CD14-positive monocyte (primary cell): ENCODE measurements around the gene PIP5K1B. TPM values are rescaled to one million over a fixed set of nuclear protein-coding genes. Genes with fewer than 3 reads are reported as not detected.

Source experiments
- DNase-seq, 3 donors: peaks; one replicate each; pipeline ENCODE4 v3.0.0-alpha.2; 2011 to 2022
- H2AFZ ChIP-seq: 2 replicates; pipeline ENCODE4 v1.6.0; 2012; ENCODE audit warnings: mild to moderate bottlenecking, low read depth, low read length, inconsistent platforms; ENCODE audit not compliant: insufficient read depth, poor library complexity, severe bottlenecking
- H3K27ac ChIP-seq, 2 donors: 1 replicate in 1 of 2; 2 replicates in 1 of 2; pipeline ENCODE4 v1.5.1; 2012 to 2013; ENCODE audit warnings: low read length in 2 of 2, control low read depth in 1 of 2, inconsistent platforms in 1 of 2, low read depth in 1 of 2, mild to moderate bottlenecking in 1 of 2
- H3K27me3 ChIP-seq, 2 donors: one replicate each; pipeline versions ENCODE4 v1.6.0 to v1.6.1; 2011 to 2013; ENCODE audit warnings: low read length in 2 of 2; ENCODE audit not compliant: control insufficient read depth in 2 of 2, insufficient read depth in 2 of 2
- H3K36me3 ChIP-seq, 2 donors: replicated peaks in 1 of 2; 1 replicate in 1 of 2; 2 replicates in 1 of 2; pipeline versions ENCODE4 v1.5.1 to v1.6.1; 2012 to 2013; ENCODE audit warnings: low read length in 2 of 2, control low read depth in 1 of 2, inconsistent platforms in 1 of 2, mild to moderate bottlenecking in 1 of 2; ENCODE audit not compliant: insufficient read depth in 2 of 2, control insufficient read depth in 1 of 2
- H3K4me1 ChIP-seq, 2 donors: 1 replicate in 1 of 2; 2 replicates in 1 of 2; pipeline versions ENCODE4 v1.5.1 to v1.6.1; 2012 to 2013; ENCODE audit warnings: low read length in 2 of 2, control low read depth in 1 of 2, inconsistent platforms in 1 of 2, mild to moderate bottlenecking in 1 of 2, moderate library complexity in 1 of 2; ENCODE audit not compliant: insufficient read depth in 2 of 2, control insufficient read depth in 1 of 2
- H3K4me2 ChIP-seq: replicated peaks from 2 replicates; pipeline ENCODE3; 2012; ENCODE audit warnings: low read length, moderate library complexity, mild to moderate bottlenecking; ENCODE audit not compliant: poor library complexity, severe bottlenecking; ENCODE audit errors: extremely low read depth
- H3K4me3 ChIP-seq, 3 experiments: fragments of 200-600 bp in 1 of 3; sonication (generic) in 1 of 3; replicated peaks in 1 of 3; 1 replicate in 2 of 3; 2 replicates in 1 of 3; pipeline ENCODE4 v1.5.1; 2011 to 2013; ENCODE audit warnings: low read length in 3 of 3, mild to moderate bottlenecking in 3 of 3, control low read depth in 2 of 3, low read depth in 2 of 3, inconsistent platforms in 1 of 3, moderate library complexity in 1 of 3
- H3K79me2 ChIP-seq: 2 replicates; pipeline ENCODE4 v1.6.0; 2012; ENCODE audit warnings: mild to moderate bottlenecking, control low read depth, inconsistent platforms, low read length, moderate library complexity; ENCODE audit not compliant: insufficient read depth
- H3K9ac ChIP-seq: 2 replicates; pipeline ENCODE4 v1.6.0; 2017; ENCODE audit warnings: low read length, mild to moderate bottlenecking; ENCODE audit not compliant: insufficient read depth, poor library complexity, severe bottlenecking
- H3K9me3 ChIP-seq, 2 donors: replicated peaks in 1 of 2; 1 replicate in 1 of 2; 2 replicates in 1 of 2; pipeline versions ENCODE4 v1.5.1 to v1.6.1; 2012 to 2013; ENCODE audit warnings: low read length in 2 of 2, control low read depth in 1 of 2; ENCODE audit not compliant: control insufficient read depth in 1 of 2, insufficient read depth in 1 of 2
- H4K20me1 ChIP-seq: 2 replicates; pipeline ENCODE4 v1.6.0; 2012; ENCODE audit warnings: mild to moderate bottlenecking, low read length, control low read depth, moderate library complexity; ENCODE audit not compliant: insufficient read depth
- H3K27ac Mint-ChIP-seq, 7 donors: one replicate each; pipeline ENCODE4 v1.8.0; 2020; ENCODE audit warnings: mild to moderate bottlenecking in 7 of 7, mixed read lengths in 7 of 7, moderate library complexity in 6 of 7, inconsistent platforms in 2 of 7
- H3K27me3 Mint-ChIP-seq, 3 donors: one replicate each; pipeline ENCODE4 v1.8.0; 2021 to 2022; ENCODE audit warnings: low read depth in 3 of 3, mild to moderate bottlenecking in 3 of 3, mixed read lengths in 3 of 3, moderate library complexity in 3 of 3, inconsistent platforms in 1 of 3
- H3K36me3 Mint-ChIP-seq, 2 donors: one replicate each; pipeline ENCODE4 v1.8.0; 2020; ENCODE audit warnings: mixed read lengths in 2 of 2, inconsistent platforms in 1 of 2, mild to moderate bottlenecking in 1 of 2
- H3K4me1 Mint-ChIP-seq: one replicate; pipeline ENCODE4 v1.8.0; 2020; ENCODE audit warnings: mild to moderate bottlenecking, mixed read lengths
- H3K4me3 Mint-ChIP-seq, 2 donors: one replicate each; pipeline ENCODE4 v1.8.0; 2020; ENCODE audit warnings: mild to moderate bottlenecking in 2 of 2, mixed read lengths in 2 of 2, moderate library complexity in 1 of 2
- H3K9me3 Mint-ChIP-seq, 7 donors: one replicate each; pipeline ENCODE4 v1.8.0; 2020 to 2022; ENCODE audit warnings: mixed read lengths in 7 of 7, mild to moderate bottlenecking in 6 of 7, moderate library complexity in 6 of 7, inconsistent platforms in 2 of 7
- WGBS: methylation state at CpG from one replicate; pipeline ENCODE4 v1.1.5; 2013; ENCODE audit warnings: missing lambda C conversion rate; ENCODE audit not compliant: insufficient coverage; 5-methylcytosine and 5-hydroxymethylcytosine counted together
- intact Hi-C, 2 donors: fragments of 100-400 bp; cut with micrococcal nuclease; formaldehyde crosslinking; loops; one replicate each; pipeline versions ENCODE4 v1.15.0 to v1.15.1; 2023
- polyA plus RNA-seq, 3 donors: library from polyadenylated mRNA; depleted of rRNA in 1 of 3; unstranded in 2 of 3; stranded (reverse) in 1 of 3; fragments of 300-500 nt in 2 of 3; fragments of >200 nt in 1 of 3; fragmentation: Illumina TruSeq in 2 of 3; gene quantifications; 1 replicate in 2 of 3; 2 replicates in 1 of 3; pipeline ENCODE4 v1.2.3, GENCODE V29; 2012 to 2021
- TF ChIP-seq, protein P1 (sequence below): fragments of 200-600 bp; IDR thresholded peaks from one replicate; pipeline ENCODE4 v1.8.0; 2022; ENCODE audit warnings: antibody characterized with exemption, mild to moderate bottlenecking

PIP5K1B gene
- polyA plus RNA-seq, 3 donors, result 0.18 to 4.1 (median 0.87) TPM

DNA sequence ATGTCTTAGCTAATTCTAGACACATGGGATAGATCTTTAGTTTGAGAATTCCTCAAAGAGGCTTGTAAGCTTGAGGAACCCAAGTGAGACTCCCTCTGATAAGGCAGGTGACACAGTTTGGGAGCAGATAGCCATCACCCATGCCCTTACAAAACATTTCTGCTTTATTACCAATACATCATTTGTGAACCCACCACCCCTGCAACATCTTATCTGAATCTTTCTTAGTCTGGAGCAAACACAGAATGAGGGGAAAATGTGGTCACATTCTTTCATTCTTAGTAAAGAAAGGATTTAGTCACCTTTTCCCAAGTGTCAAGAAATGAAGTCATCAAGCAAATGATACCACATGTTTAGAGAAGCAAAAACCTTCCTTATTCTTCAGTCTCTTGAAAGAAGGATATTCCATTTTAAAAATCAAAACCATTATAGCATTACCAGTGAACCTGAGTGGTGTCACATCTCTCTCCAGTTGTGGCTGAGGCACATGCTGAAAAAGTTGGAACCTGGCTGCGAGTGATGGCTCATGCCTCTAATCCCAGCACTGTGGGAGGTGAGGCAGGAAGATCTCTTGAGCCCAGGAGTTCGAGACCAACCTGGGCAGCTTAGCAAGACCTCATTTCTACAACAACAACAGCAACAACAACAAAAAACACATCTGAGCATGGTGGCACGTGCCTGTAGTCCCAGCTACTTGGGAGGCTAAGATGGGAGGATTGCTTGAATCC, 243.0 kb downstream of the PIP5K1B start:
- intact Hi-C loops, result no loop called here
- peaks cover 18 to 19% of the 10 kb centered on the region in 2 donors for H3K4me1 ChIP-seq
- no peaks in the 10 kb centered on the region for H3K79me2 ChIP-seq
- Mint-ChIP-seq H3K4me3 (no peak overlapping the region), H3K9me3 (peaks cover 0 to 1% (median 0%) of the 10 kb centered on the region in 7 donors), H3K36me3 (peaks cover 8 to 21% of the 10 kb centered on the region in 2 donors), H3K4me1 (peaks cover 19% of the 10 kb centered on the region), H3K27me3 (no peaks in the 10 kb centered on the region), H3K27ac (no peak overlapping the region)
- no peak overlapping the region for H3K9ac ChIP-seq
- H3K36me3 ChIP-seq, result peaks cover 0 to 2% of the 10 kb centered on the region in 2 donors
- H2AFZ ChIP-seq, result no peak overlapping the region
- H3K4me3 ChIP-seq, result no peak overlapping the region
- H3K4me2 ChIP-seq, result no peak overlapping the region
- WGBS, result no CpG with 5 or more reads among the region's 3 CpGs
- no peak for DNase-seq
- H3K27ac ChIP-seq, result no peak overlapping the region
- no peaks in the 10 kb centered on the region for H3K27me3 ChIP-seq
- H3K9me3 ChIP-seq, result no peaks in the 10 kb centered on the region
- no peaks in the 10 kb centered on the region for H4K20me1 ChIP-seq
- TF ChIP-seq, protein P1, sequence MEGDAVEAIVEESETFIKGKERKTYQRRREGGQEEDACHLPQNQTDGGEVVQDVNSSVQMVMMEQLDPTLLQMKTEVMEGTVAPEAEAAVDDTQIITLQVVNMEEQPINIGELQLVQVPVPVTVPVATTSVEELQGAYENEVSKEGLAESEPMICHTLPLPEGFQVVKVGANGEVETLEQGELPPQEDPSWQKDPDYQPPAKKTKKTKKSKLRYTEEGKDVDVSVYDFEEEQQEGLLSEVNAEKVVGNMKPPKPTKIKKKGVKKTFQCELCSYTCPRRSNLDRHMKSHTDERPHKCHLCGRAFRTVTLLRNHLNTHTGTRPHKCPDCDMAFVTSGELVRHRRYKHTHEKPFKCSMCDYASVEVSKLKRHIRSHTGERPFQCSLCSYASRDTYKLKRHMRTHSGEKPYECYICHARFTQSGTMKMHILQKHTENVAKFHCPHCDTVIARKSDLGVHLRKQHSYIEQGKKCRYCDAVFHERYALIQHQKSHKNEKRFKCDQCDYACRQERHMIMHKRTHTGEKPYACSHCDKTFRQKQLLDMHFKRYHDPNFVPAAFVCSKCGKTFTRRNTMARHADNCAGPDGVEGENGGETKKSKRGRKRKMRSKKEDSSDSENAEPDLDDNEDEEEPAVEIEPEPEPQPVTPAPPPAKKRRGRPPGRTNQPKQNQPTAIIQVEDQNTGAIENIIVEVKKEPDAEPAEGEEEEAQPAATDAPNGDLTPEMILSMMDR, result no peak

DNA sequence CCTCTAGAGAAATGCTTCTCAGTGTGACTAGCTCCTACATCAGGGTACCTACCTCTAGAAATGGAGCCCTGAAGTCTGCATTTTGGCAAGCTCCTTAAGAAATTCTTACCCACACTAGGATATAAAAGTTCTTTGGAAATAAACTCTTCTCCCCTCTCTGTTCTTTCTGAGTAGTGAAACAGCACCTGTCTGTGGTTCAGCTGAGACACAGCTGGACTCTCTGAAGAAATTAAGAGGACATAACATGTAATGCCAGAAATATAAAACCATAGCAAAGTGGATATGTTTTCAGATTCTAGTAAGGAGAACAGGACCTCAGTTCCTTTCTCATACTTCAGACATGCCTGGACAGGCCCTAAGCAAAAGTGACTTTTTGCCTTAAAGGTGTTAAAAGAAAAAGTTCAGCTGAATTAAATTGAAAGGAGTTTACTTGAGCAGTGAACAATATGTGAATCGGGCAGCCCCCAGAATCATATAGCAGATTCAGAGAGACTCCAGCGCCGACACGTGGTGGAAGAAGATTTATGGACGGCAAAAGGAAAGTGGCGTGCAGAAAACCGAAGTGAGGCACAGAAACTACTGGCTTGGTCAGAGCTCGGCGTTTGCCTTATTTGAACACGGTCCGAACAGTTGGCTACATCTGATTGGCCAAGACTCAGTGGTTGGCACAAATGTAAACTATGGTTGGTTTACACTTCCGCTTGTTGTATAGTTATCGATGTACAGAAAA, 244.4 kb downstream of the PIP5K1B start:
- Mint-ChIP-seq H3K27ac (peak overlapping the region in 1 of 7 donors; percentile 48), H3K4me1 (peaks cover 23% of the 10 kb centered on the region), H3K9me3 (peaks cover 0 to 2% (median 0%) of the 10 kb centered on the region in 7 donors), H3K27me3 (no peaks in the 10 kb centered on the region), H3K36me3 (peaks cover 13 to 33% of the 10 kb centered on the region in 2 donors), H3K4me3 (no peak overlapping the region)
- peaks cover 25% of the 10 kb centered on the region in 2 donors for H3K4me1 ChIP-seq
- WGBS, result 64% methylated on average over 11 of the region's 13 CpGs
- no peak overlapping the region for H3K9ac ChIP-seq
- TF ChIP-seq, protein P1, result no peak
- no peak overlapping the region for H3K27ac ChIP-seq
- no peaks in the 10 kb centered on the region for H4K20me1 ChIP-seq
- DNase-seq, result no peak
- no peaks in the 10 kb centered on the region for H3K9me3 ChIP-seq
- H3K79me2 ChIP-seq, result no peaks in the 10 kb centered on the region
- no peak overlapping the region for H3K4me3 ChIP-seq
- H3K36me3 ChIP-seq, result peaks cover 6 to 12% of the 10 kb centered on the region in 2 donors
- no peak overlapping the region for H2AFZ ChIP-seq
- H3K4me2 ChIP-seq, result peak overlapping the region; percentile 6
- intact Hi-C loops, result no loop called here
- no peaks in the 10 kb centered on the region for H3K27me3 ChIP-seq
